VCaP (cell line): ENCODE measurements around the gene NELFB.

ENCODE experiments used
- H3K27ac ChIP-seq: fragments of 450-650 bp; 2 replicates; pipeline ENCODE4 v1.5.1; 2017
- CTCF ChIP-seq: fragments of 450-650 bp; conservative IDR thresholded peaks from 2 replicates; pipeline ENCODE4 v1.5.1; 2017; ENCODE audit warnings: mild to moderate bottlenecking, moderate library complexity

The NELFB gene

GRCh38 chr9:137302449-137303150 is 47.5 kb downstream of the NELFB start:
- peak overlapping the region; percentile 96 for H3K27ac ChIP-seq
- peak; percentile 83 for TF ChIP-seq CTCF

GRCh38 chr9:137303151-137303892 is 48.2 kb downstream of the NELFB start:
- H3K27ac ChIP-seq, result peak overlapping the region; percentile 96

GRCh38 chr9:137303893-137304382 is 48.8 kb downstream of the NELFB start:
- H3K27ac ChIP-seq, result peak overlapping the region; percentile 96; the same call in 1 of the 2 replicates
- TF ChIP-seq CTCF, result no peak

More at GRCh38 chr9:137303151-137303892, 48.2 kb downstream of the NELFB start:
- no peak for TF ChIP-seq CTCF

GRCh38 chr9:137304383-137305059 is 49.4 kb downstream of the NELFB start:
- no peak overlapping the region for H3K27ac ChIP-seq
- 0 out of 2 replicates have a peak, but pooled peaks have one; percentile 12 for TF ChIP-seq CTCF

GRCh38 chr9:137305060-137305797 is 50.1 kb downstream of the NELFB start:
- no peak overlapping the region for H3K27ac ChIP-seq
- TF ChIP-seq CTCF, result no peak

GRCh38 chr9:137305798-137306065 is 50.6 kb downstream of the NELFB start:
- TF ChIP-seq CTCF, result no peak
- no peak overlapping the region for H3K27ac ChIP-seq
